HepG2 (cell line): Measurements from ENCODE around the gene OSBPL2. TPM values are rescaled to one million over a fixed set of nuclear protein-coding genes. Genes with fewer than 3 reads are reported as not detected.

Experiments used
- CHD4 ChIP-seq: fragments of 200-600 bp; sonication (generic); IDR thresholded peaks from 2 replicates; pipeline ENCODE4 v1.7.0; 2017; ENCODE audit warnings: mild to moderate bottlenecking, low read length, borderline replicate concordance
- DDIT3 ChIP-seq: sonication (generic); formaldehyde crosslinking; IDR thresholded peaks from 2 replicates; pipeline ENCODE4 v1.4.0; 2020; ENCODE audit warnings: mild to moderate bottlenecking, missing genetic modification reagents
- DR1 ChIP-seq: sonication (generic); formaldehyde crosslinking; IDR thresholded peaks from 2 replicates; pipeline ENCODE4 v1.8.0; 2021; ENCODE audit warnings: mild to moderate bottlenecking, missing genetic modification reagents, inconsistent platforms
- EHMT2 ChIP-seq: fragments of 200-600 bp; sonication (generic); IDR thresholded peaks from 2 replicates; pipeline ENCODE4 v1.7.0; 2017; ENCODE audit warnings: antibody characterized with exemption, low read depth, low read length, borderline replicate concordance
- FOXK2 ChIP-seq: fragments of 450-650 bp; IDR thresholded peaks from 2 replicates; pipeline ENCODE4 v1.6.1; 2016
- HNRNPH1 ChIP-seq: fragments of 200-400 bp; formaldehyde crosslinking; optimal IDR thresholded peaks from 2 replicates; pipeline ENCODE3; 2017; ENCODE audit warnings: mild to moderate bottlenecking, low read depth, low read length
- IKZF4 ChIP-seq: sonication (generic); formaldehyde crosslinking; IDR thresholded peaks from 2 replicates; pipeline ENCODE4 v1.5.1; 2020; ENCODE audit warnings: borderline replicate concordance, mild to moderate bottlenecking, low read depth, missing genetic modification reagents; ENCODE audit errors: not compliant biosample characterization
- NPAS2 ChIP-seq: sonication (generic); formaldehyde crosslinking; IDR thresholded peaks from 2 replicates; pipeline ENCODE4 v1.8.0; 2022; ENCODE audit warnings: mild to moderate bottlenecking, missing genetic modification reagents, borderline replicate concordance
- PHF20 ChIP-seq: sonication (generic); formaldehyde crosslinking; IDR thresholded peaks from 2 replicates; pipeline ENCODE4 v1.5.0; 2020; ENCODE audit warnings: mild to moderate bottlenecking, missing genetic modification reagents
- PPARG ChIP-seq: conservative IDR thresholded peaks from 2 replicates; pipeline ENCODE4 v1.6.1; 2016; ENCODE audit warnings: missing biosample characterization, missing genetic modification reagents
- SMAD9 ChIP-seq: sonication (generic); formaldehyde crosslinking; IDR thresholded peaks from 2 replicates; pipeline ENCODE4 v1.5.1; 2020; ENCODE audit warnings: mild to moderate bottlenecking, missing genetic modification reagents
- SNAPC5 ChIP-seq: sonication (generic); formaldehyde crosslinking; IDR thresholded peaks from 2 replicates; pipeline ENCODE4 v1.8.1; 2023; ENCODE audit warnings: mild to moderate bottlenecking, missing genetic modification reagents, borderline replicate concordance
- SP140L ChIP-seq: sonication (generic); formaldehyde crosslinking; IDR thresholded peaks from 2 replicates; pipeline ENCODE4 v1.4.0; 2020; ENCODE audit warnings: missing genetic modification reagents, borderline replicate concordance
- TBX2 ChIP-seq: sonication (generic); formaldehyde crosslinking; IDR thresholded peaks from 2 replicates; pipeline ENCODE4 v1.5.0; 2020; ENCODE audit warnings: missing genetic modification reagents, mild to moderate bottlenecking, borderline replicate concordance
- TRIM24 ChIP-seq: sonication (generic); formaldehyde crosslinking; IDR thresholded peaks from 2 replicates; pipeline ENCODE4 v1.8.0; 2022; ENCODE audit warnings: mild to moderate bottlenecking, missing genetic modification reagents
- XRCC5 ChIP-seq: fragments of 200-400 bp; formaldehyde crosslinking; optimal IDR thresholded peaks from 2 replicates; pipeline ENCODE3; 2017; ENCODE audit warnings: mild to moderate bottlenecking, low read length
- ZFP36L1 ChIP-seq: sonication (generic); formaldehyde crosslinking; IDR thresholded peaks from 2 replicates; pipeline ENCODE4 v1.8.0; 2022; ENCODE audit warnings: mild to moderate bottlenecking, missing genetic modification reagents, moderate library complexity
- ZFP36L2 ChIP-seq: sonication (generic); formaldehyde crosslinking; IDR thresholded peaks from 2 replicates; pipeline ENCODE4 v1.4.0; 2020; ENCODE audit warnings: missing genetic modification reagents
- ZNF205 ChIP-seq: IDR thresholded peaks from 2 replicates; pipeline ENCODE4 v1.6.1; 2018; ENCODE audit warnings: missing biosample characterization, missing genetic modification reagents
- ZNF34 ChIP-seq: sonication (generic); formaldehyde crosslinking; IDR thresholded peaks from 2 replicates; pipeline ENCODE4 v1.4.0; 2020; ENCODE audit warnings: mild to moderate bottlenecking, missing genetic modification reagents, borderline replicate concordance
- ZNF460 ChIP-seq: sonication (generic); formaldehyde crosslinking; IDR thresholded peaks from 2 replicates; pipeline ENCODE4 v1.5.1; 2020; ENCODE audit warnings: missing genetic modification reagents, mild to moderate bottlenecking, borderline replicate concordance
- ZNF549 ChIP-seq: sonication (generic); formaldehyde crosslinking; IDR thresholded peaks from 2 replicates; pipeline ENCODE4 v1.5.0; 2020; ENCODE audit warnings: missing genetic modification reagents
- ZNF749 ChIP-seq: sonication (generic); formaldehyde crosslinking; IDR thresholded peaks from 2 replicates; pipeline ENCODE4 v1.8.0; 2022; ENCODE audit warnings: mild to moderate bottlenecking, missing genetic modification reagents, moderate library complexity, borderline replicate concordance
- polyA plus RNA-seq, 8 experiments: library from polyadenylated mRNA; depleted of rRNA in 3 of 8; stranded (reverse) in 7 of 8; unstranded in 1 of 8; fragments of >200 nt; fragmentation: Illumina TruSeq in 4 of 8; extraction: Trizol in 4 of 8; gene quantifications; 2 replicates each; pipeline versions ENCODE4 v1.2.1 to v1.2.3, GENCODE V29; 2011 to 2016; ENCODE audit warnings: low read depth in 4 of 8, missing spikeins in 1 of 8, mixed read lengths in 1 of 8; ENCODE audit not compliant: insufficient read depth in 1 of 8
- total RNA-seq, 5 experiments: library from RNA; depleted of rRNA; stranded (reverse); fragments of >200 nt; fragmentation: Illumina TruSeq; extraction: Trizol; gene quantifications; 2 replicates each; pipeline ENCODE4 v1.2.3, GENCODE V29; 2016; ENCODE audit warnings: low read depth in 1 of 5
- TF ChIP-seq, protein P1 (sequence below): sonication (generic); formaldehyde crosslinking; IDR thresholded peaks from 2 replicates; pipeline ENCODE4 v1.4.0; 2020; ENCODE audit warnings: mild to moderate bottlenecking, low read depth, missing genetic modification reagents
- TF ChIP-seq, protein P2 (sequence below): IDR thresholded peaks from 2 replicates; pipeline ENCODE4 v1.6.1; 2016; ENCODE audit warnings: missing genetic modification reagents, missing compliant biosample characterization
- TF ChIP-seq, protein P3 (sequence below): sonication (generic); formaldehyde crosslinking; IDR thresholded peaks from 2 replicates; pipeline ENCODE4 v1.5.0; 2020; ENCODE audit warnings: missing genetic modification reagents

Gene OSBPL2
- total and polyA plus RNA-seq, 2 of the 13 experiments (the other 11 are each of a cell fraction or from before 2014, with no cell fraction given) = 18.5 to 37.4 TPM

DNA sequence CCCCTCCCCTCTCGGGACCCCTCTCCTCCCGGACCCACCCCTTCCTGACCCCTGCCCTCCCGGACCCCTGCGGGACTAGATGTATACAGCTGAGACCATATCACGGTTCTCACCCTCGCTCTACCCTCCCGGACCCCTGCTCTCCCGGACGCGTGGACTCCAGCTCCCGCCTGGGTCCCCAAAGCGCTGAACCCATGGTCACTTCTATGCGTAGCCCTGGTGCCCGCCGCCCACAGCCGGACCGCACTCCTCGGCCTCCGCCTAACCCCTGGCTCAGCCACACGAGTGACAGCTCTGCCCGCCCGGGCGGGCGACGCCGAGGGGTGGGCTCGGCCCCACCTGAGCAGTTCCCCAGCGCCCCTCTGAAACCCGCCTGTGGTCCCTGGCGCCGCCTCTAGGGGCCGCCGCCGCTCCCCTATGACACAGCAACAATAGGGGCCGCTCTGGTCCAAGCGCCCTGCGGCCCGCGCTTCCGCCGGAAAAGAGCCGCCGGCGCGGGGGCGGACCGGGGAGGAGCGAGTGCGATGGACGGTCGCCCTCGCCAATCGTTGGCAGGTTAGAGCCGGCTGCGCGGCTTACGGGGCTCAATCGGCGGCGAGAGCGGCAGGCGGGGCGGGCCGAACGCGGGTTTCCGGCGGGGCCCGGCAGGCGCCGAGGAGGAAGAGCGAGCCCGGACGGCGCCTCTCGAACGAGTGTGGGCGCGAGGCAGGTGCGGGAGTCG lies 64.2 kb downstream of the OSBPL2 start, which contains the start of gene ADRM1 (continued):
- TF ChIP-seq, protein P1, sequence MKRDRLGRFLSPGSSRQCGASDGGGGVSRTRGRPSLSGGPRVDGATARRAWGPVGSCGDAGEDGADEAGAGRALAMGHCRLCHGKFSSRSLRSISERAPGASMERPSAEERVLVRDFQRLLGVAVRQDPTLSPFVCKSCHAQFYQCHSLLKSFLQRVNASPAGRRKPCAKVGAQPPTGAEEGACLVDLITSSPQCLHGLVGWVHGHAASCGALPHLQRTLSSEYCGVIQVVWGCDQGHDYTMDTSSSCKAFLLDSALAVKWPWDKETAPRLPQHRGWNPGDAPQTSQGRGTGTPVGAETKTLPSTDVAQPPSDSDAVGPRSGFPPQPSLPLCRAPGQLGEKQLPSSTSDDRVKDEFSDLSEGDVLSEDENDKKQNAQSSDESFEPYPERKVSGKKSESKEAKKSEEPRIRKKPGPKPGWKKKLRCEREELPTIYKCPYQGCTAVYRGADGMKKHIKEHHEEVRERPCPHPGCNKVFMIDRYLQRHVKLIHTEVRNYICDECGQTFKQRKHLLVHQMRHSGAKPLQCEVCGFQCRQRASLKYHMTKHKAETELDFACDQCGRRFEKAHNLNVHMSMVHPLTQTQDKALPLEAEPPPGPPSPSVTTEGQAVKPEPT (CRISPR knock-in tag) = peak; percentile 68; the same call in 1 of the 2 replicates
- TF ChIP-seq EHMT2 (no peak), ZFP36L2 (CRISPR knock-in tag) (no peak), PPARG (CRISPR knock-in tag) (peak; percentile 84), PHF20 (peak; percentile 89), DDIT3 (CRISPR knock-in tag) (no peak), SP140L (CRISPR knock-in tag) (0 out of 2 replicates have a peak, but pooled peaks have one; percentile 54), TBX2 (CRISPR knock-in tag) (peak; percentile 36), DR1 (CRISPR knock-in tag) (peak; percentile 80; the same call in 1 of the 2 replicates), ZNF205 (CRISPR knock-in tag) (peak; percentile 92), ZNF749 (CRISPR knock-in tag) (0 out of 2 replicates have a peak, but pooled peaks have one; percentile 10), SNAPC5 (no peak), NPAS2 (CRISPR knock-in tag) (no peak), CHD4 (peak; percentile 96), ZNF460 (CRISPR knock-in tag) (no peak; the same call in 1 of the 2 replicates), SMAD9 (CRISPR knock-in tag) (0 out of 2 replicates have a peak, but pooled peaks have one; percentile 6), IKZF4 (CRISPR knock-in tag) (no peak), HNRNPH1 (no peak), ZNF34 (no peak), XRCC5 (peak; percentile 100), ZFP36L1 (peak; percentile 69; the same call in 1 of the 2 replicates), TRIM24 (CRISPR knock-in tag) (no peak), FOXK2 (peak; percentile 33; the same call in 1 of the 2 replicates), ZNF549 (CRISPR knock-in tag) (peak; percentile 44; the same call in 1 of the 2 replicates)
- TF ChIP-seq, protein P2, sequence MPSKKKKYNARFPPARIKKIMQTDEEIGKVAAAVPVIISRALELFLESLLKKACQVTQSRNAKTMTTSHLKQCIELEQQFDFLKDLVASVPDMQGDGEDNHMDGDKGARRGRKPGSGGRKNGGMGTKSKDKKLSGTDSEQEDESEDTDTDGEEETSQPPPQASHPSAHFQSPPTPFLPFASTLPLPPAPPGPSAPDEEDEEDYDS (CRISPR knock-in tag) = peak; percentile 61; the same call in 1 of the 2 replicates
- TF ChIP-seq, protein P3, sequence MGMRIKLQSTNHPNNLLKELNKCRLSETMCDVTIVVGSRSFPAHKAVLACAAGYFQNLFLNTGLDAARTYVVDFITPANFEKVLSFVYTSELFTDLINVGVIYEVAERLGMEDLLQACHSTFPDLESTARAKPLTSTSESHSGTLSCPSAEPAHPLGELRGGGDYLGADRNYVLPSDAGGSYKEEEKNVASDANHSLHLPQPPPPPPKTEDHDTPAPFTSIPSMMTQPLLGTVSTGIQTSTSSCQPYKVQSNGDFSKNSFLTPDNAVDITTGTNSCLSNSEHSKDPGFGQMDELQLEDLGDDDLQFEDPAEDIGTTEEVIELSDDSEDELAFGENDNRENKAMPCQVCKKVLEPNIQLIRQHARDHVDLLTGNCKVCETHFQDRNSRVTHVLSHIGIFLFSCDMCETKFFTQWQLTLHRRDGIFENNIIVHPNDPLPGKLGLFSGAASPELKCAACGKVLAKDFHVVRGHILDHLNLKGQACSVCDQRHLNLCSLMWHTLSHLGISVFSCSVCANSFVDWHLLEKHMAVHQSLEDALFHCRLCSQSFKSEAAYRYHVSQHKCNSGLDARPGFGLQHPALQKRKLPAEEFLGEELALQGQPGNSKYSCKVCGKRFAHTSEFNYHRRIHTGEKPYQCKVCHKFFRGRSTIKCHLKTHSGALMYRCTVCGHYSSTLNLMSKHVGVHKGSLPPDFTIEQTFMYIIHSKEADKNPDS (CRISPR knock-in tag) = peak; percentile 83; the same call in 1 of the 2 replicates
